Parathyroid adenoma (tissue), 2 donors: ENCODE measurements around the gene REXO4.

Experiments
- H2AFZ ChIP-seq: fragments of 300-600 bp; sonication (generic); one replicate; pipeline ENCODE4 v1.7.0; 2017; ENCODE audit warnings: antibody characterized with exemption, mild to moderate bottlenecking
- H3K27ac ChIP-seq: fragments of 300-600 bp; sonication (generic); one replicate; pipeline ENCODE4 v1.7.0; 2017
- H3K27me3 ChIP-seq: fragments of 300-600 bp; sonication (generic); one replicate; pipeline ENCODE4 v1.7.0; 2017; ENCODE audit warnings: low read length; ENCODE audit not compliant: control insufficient read depth, insufficient read depth
- H3K36me3 ChIP-seq: fragments of 300-600 bp; sonication (generic); one replicate; pipeline ENCODE4 v1.7.0; 2017; ENCODE audit warnings: low read length; ENCODE audit not compliant: control insufficient read depth, insufficient read depth
- H3K4me1 ChIP-seq: fragments of 300-600 bp; sonication (generic); one replicate; pipeline ENCODE4 v1.7.0; 2017; ENCODE audit warnings: control low read depth
- H3K4me2 ChIP-seq: fragments of 300-600 bp; sonication (generic); one replicate; pipeline ENCODE4 v1.7.0; 2017; ENCODE audit warnings: low read length
- H3K4me3 ChIP-seq: fragments of 300-600 bp; sonication (generic); one replicate; pipeline ENCODE4 v1.7.0; 2017; ENCODE audit warnings: low read depth, low read length
- H3K79me2 ChIP-seq: fragments of 300-600 bp; sonication (generic); one replicate; pipeline ENCODE4 v1.7.0; 2017; ENCODE audit warnings: control low read depth
- H3K9ac ChIP-seq: fragments of 300-600 bp; sonication (generic); one replicate; pipeline ENCODE4 v1.7.0; 2017; ENCODE audit warnings: mild to moderate bottlenecking
- H3K9me3 ChIP-seq: fragments of 300-600 bp; sonication (generic); one replicate; pipeline ENCODE4 v1.7.0; 2017; ENCODE audit warnings: low read length; ENCODE audit not compliant: control insufficient read depth
- TF ChIP-seq, protein P1 (sequence below): fragments of 300-600 bp; sonication (generic); IDR thresholded peaks from one replicate; pipeline ENCODE4 v1.7.0; 2017; ENCODE audit warnings: antibody characterized with exemption, mild to moderate bottlenecking
- donor health status: primary hyperparathyroidism.

Gene REXO4

DNA sequence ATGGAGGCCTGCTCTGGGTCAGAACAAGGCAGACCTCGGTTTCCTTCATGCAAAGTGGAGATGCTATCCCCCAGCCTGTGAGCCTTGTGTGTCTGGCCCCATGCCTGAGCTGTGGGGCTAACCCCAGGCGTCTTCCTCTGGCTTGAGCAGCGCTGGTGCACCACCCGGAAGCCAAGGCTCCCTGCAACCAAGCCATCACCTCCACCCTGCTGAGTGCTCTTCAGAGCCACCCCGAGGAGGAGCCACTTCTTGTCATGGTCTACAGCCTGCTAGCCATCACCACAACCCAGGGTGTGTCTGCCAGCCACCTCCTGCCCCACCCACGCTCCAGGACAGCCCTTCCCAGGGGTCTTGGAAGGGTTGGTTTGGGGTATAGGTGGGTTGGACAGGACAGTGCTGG, 16.2 kb downstream of the REXO4 start:
- no peak overlapping the region for H3K4me3 ChIP-seq
- no peak overlapping the region for H3K4me2 ChIP-seq
- no peaks in the 10 kb centered on the region for H3K9me3 ChIP-seq
- no peak overlapping the region for H3K27ac ChIP-seq
- no peaks in the 10 kb centered on the region for H3K27me3 ChIP-seq
- H3K79me2 ChIP-seq: no peaks in the 10 kb centered on the region
- no peak overlapping the region for H2AFZ ChIP-seq
- H3K36me3 ChIP-seq: no peaks in the 10 kb centered on the region
- TF ChIP-seq, protein P1, sequence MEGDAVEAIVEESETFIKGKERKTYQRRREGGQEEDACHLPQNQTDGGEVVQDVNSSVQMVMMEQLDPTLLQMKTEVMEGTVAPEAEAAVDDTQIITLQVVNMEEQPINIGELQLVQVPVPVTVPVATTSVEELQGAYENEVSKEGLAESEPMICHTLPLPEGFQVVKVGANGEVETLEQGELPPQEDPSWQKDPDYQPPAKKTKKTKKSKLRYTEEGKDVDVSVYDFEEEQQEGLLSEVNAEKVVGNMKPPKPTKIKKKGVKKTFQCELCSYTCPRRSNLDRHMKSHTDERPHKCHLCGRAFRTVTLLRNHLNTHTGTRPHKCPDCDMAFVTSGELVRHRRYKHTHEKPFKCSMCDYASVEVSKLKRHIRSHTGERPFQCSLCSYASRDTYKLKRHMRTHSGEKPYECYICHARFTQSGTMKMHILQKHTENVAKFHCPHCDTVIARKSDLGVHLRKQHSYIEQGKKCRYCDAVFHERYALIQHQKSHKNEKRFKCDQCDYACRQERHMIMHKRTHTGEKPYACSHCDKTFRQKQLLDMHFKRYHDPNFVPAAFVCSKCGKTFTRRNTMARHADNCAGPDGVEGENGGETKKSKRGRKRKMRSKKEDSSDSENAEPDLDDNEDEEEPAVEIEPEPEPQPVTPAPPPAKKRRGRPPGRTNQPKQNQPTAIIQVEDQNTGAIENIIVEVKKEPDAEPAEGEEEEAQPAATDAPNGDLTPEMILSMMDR: no peak
- H3K4me1 ChIP-seq: no peaks in the 10 kb centered on the region
- no peak overlapping the region for H3K9ac ChIP-seq

GRCh38 chr9:133400292-133400691, 17.5 kb downstream of the REXO4 start:
- no peak overlapping the region for H2AFZ ChIP-seq
- no peaks in the 10 kb centered on the region for H3K36me3 ChIP-seq
- no peaks in the 10 kb centered on the region for H3K4me1 ChIP-seq
- H3K4me2 ChIP-seq: no peak overlapping the region
- no peak overlapping the region for H3K9ac ChIP-seq
- H3K9me3 ChIP-seq: no peaks in the 10 kb centered on the region
- no peak overlapping the region for H3K27ac ChIP-seq
- TF ChIP-seq, protein P1: no peak
- H3K79me2 ChIP-seq: no peaks in the 10 kb centered on the region
- no peaks in the 10 kb centered on the region for H3K27me3 ChIP-seq
- no peak overlapping the region for H3K4me3 ChIP-seq

DNA sequence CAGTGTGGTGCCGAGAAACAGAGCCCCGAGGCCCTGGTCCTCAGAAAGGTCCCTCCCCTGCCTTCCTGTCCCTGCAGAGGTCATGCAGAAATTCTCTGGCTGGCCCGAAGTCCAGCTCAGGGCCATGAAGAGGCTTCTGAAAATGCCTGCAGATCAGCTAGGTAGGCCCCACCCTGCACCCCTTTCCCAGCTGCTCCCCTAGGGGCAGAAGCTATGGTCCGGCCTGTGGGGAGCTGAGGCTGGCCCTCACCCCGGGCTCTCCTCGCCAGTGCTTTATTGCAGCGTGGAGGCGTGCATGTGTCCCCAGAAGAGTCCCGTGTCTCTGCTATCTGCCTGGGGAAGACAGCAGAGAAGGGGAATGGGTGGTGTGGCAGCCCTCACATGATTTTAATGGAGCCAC, 19.9 kb downstream of the REXO4 start:
- TF ChIP-seq, protein P1: no peak
- Histone ChIP-seq H3K9me3 (no peaks in the 10 kb centered on the region), H3K9ac (no peak overlapping the region), H3K36me3 (no peaks in the 10 kb centered on the region), H2AFZ (no peak overlapping the region), H3K4me1 (no peaks in the 10 kb centered on the region), H3K4me2 (no peak overlapping the region), H3K27ac (no peak overlapping the region), H3K27me3 (no peaks in the 10 kb centered on the region), H3K79me2 (no peaks in the 10 kb centered on the region), H3K4me3 (no peak overlapping the region)

DNA sequence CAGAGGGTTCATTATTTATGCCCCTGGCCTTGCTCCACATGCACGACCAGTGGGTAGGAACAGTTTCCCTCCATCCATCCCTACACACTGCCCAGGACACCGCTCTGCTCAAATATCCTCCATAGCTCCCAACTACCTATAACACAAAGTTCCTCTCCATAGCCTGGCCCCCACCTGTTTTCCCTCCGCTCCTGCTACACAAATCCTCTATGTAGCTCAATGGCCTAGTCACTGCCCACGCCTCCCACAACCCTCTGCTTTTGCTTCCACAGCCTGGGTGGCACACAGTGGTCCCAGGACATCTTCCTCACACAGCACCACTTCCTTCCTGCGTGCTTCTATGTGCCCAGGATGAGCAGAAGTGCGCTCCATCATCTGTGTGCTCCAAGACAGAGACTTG, 20.4 kb downstream of the REXO4 start:
- Histone ChIP-seq H3K4me3 (no peak overlapping the region), H3K36me3 (no peaks in the 10 kb centered on the region), H3K27me3 (no peaks in the 10 kb centered on the region), H2AFZ (no peak overlapping the region), H3K4me2 (no peak overlapping the region), H3K27ac (no peak overlapping the region), H3K9ac (no peak overlapping the region), H3K79me2 (no peaks in the 10 kb centered on the region), H3K9me3 (no peaks in the 10 kb centered on the region), H3K4me1 (no peaks in the 10 kb centered on the region)
- TF ChIP-seq, protein P1: no peak

GRCh38 chr9:133396952-133397351, 20.9 kb downstream of the REXO4 start:
- no peak overlapping the region for H3K27ac ChIP-seq
- no peaks in the 10 kb centered on the region for H3K79me2 ChIP-seq
- H3K4me1 ChIP-seq: no peaks in the 10 kb centered on the region
- H3K4me3 ChIP-seq: no peak overlapping the region
- no peak overlapping the region for H2AFZ ChIP-seq
- H3K27me3 ChIP-seq: no peaks in the 10 kb centered on the region
- no peaks in the 10 kb centered on the region for H3K9me3 ChIP-seq
- H3K9ac ChIP-seq: no peak overlapping the region
- TF ChIP-seq, protein P1: no peak
- H3K4me2 ChIP-seq: no peak overlapping the region
- no peaks in the 10 kb centered on the region for H3K36me3 ChIP-seq
